Breast epithelium (tissue), 4 donors: ENCODE measurements around the gene ADCY1. TPM values are rescaled to one million over a fixed set of nuclear protein-coding genes. Genes with fewer than 3 reads are reported as not detected.

Experiments
- DNase-seq, 2 donors: peaks; one replicate each; pipeline ENCODE4 v3.0.0-alpha.2; 2019; ENCODE audit warnings: low spot score in 2 of 2
- H3K27ac ChIP-seq, 2 donors: fragments of 200-600 bp; sonication (generic) in 1 of 2; one replicate each; pipeline ENCODE4 v1.5.1; 2016 to 2019; ENCODE audit warnings: mild to moderate bottlenecking in 1 of 2
- H3K27me3 ChIP-seq, 2 donors: fragments of 200-600 bp; sonication (generic) in 1 of 2; one replicate each; pipeline versions ENCODE4 v1.5.1 to v1.6.0; 2017 to 2019; ENCODE audit warnings: control low read depth in 1 of 2, mild to moderate bottlenecking in 1 of 2
- H3K36me3 ChIP-seq: fragments of 200-600 bp; one replicate; pipeline ENCODE4 v1.5.1; 2019
- H3K4me1 ChIP-seq, 2 donors: fragments of 200-600 bp; sonication (generic); one replicate each; pipeline ENCODE4 v1.5.1; 2016 to 2019; ENCODE audit warnings: control low read depth in 1 of 2
- H3K4me3 ChIP-seq, 3 donors: fragments of 200-600 bp; sonication (generic); 1 replicate in 2 of 3; 2 replicates in 1 of 3; pipeline ENCODE4 v1.5.1; 2016 to 2019; ENCODE audit warnings: mild to moderate bottlenecking in 3 of 3, moderate library complexity in 2 of 3
- H3K9me3 ChIP-seq, 2 donors: fragments of 200-600 bp; sonication (generic) in 1 of 2; one replicate each; pipeline ENCODE4 v1.5.1; 2016 to 2019; ENCODE audit warnings: control low read depth in 1 of 2
- POLR2A ChIP-seq: fragments of 450-650 bp; IDR thresholded peaks from one replicate; pipeline ENCODE4 v1.6.1; 2016; ENCODE audit warnings: antibody characterized with exemption, mild to moderate bottlenecking, moderate library complexity
- POLR2AphosphoS5 ChIP-seq, 3 donors: sonication (generic); formaldehyde crosslinking; IDR thresholded peaks; one replicate each; pipeline ENCODE4 v1.6.1; 2017; ENCODE audit warnings: antibody characterized with exemption in 3 of 3
- intact Hi-C: fragments of 100-400 bp; cut with DNase I; formaldehyde crosslinking; loops from one replicate; pipeline ENCODE4 v1.15.1; 2023; ENCODE audit warnings: low total_unique reads
- total RNA-seq, 3 donors: library from RNA; depleted of rRNA; stranded (reverse); fragments of >200 nt; gene quantifications; one replicate each; pipeline ENCODE4 v1.1.0, GENCODE V29; 2016
- TF ChIP-seq, protein P1 (sequence below), 3 donors: fragments of 450-650 bp; IDR thresholded peaks; one replicate each; pipeline ENCODE4 v1.5.1; 2016 to 2017; ENCODE audit warnings: antibody characterized with exemption in 3 of 3, mild to moderate bottlenecking in 3 of 3, moderate library complexity in 3 of 3

Gene ADCY1
- total RNA-seq, 3 donors from 2014 or later: 1.6 to 14.4 (median 2.5) TPM

GRCh38 chr7:45657890-45658715, 83.9 kb downstream of the ADCY1 start:
- DNase-seq: no peak
- Histone ChIP-seq H3K9me3 (no peaks in the 10 kb centered on the region), H3K27ac (no peak overlapping the region), H3K4me3 (no peak overlapping the region), H3K27me3 (no peaks in the 10 kb centered on the region), H3K4me1 (no peaks in the 10 kb centered on the region), H3K36me3 (no peaks in the 10 kb centered on the region)
- TF ChIP-seq, protein P1, sequence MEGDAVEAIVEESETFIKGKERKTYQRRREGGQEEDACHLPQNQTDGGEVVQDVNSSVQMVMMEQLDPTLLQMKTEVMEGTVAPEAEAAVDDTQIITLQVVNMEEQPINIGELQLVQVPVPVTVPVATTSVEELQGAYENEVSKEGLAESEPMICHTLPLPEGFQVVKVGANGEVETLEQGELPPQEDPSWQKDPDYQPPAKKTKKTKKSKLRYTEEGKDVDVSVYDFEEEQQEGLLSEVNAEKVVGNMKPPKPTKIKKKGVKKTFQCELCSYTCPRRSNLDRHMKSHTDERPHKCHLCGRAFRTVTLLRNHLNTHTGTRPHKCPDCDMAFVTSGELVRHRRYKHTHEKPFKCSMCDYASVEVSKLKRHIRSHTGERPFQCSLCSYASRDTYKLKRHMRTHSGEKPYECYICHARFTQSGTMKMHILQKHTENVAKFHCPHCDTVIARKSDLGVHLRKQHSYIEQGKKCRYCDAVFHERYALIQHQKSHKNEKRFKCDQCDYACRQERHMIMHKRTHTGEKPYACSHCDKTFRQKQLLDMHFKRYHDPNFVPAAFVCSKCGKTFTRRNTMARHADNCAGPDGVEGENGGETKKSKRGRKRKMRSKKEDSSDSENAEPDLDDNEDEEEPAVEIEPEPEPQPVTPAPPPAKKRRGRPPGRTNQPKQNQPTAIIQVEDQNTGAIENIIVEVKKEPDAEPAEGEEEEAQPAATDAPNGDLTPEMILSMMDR (IDR thresholded peaks at IDR 0.05): no peak
- no peak for TF ChIP-seq POLR2AphosphoS5 (IDR thresholded peaks at IDR 0.05)
- TF ChIP-seq POLR2A: no peak
- intact Hi-C loops: no loop called here

DNA sequence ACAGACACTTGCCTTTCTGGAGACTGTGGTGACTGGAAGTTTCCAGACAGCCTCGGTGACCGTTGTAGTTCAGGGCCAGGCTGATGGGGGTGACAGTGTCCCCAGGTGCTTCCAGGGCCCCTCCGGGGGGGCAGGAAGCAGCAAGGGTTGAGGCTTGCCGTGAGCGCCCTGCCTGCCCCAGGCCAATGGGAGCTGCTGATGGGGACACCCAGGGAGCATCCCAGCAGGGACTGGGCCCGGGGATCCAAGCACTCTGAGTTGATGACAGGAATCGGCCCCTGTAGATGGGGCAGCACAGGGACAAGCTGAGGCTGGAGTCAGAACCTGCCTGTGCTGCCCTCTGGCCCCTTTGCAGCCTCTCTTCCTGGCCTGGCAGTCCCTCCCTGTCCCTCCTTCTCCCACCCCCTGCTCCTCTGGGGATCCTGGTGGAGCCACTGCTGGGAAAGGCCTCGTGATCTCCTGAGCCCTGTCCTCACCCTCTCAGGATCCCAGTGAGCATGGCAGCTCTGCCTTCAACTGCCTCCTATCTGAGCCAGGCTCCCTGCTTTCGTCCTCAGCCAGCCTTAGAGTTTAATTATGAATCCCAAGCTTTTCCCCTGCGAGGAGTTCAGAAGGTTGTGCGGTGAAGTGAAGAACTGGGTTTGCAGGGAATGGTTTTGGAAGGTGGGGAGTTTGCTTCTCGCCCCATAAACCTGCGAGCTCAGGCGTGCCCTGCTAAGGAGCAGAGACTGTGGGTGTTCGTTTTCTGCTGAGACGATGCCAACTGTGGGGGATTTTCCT, 84.7 kb downstream of the ADCY1 start:
- no peaks in the 10 kb centered on the region for H3K36me3 ChIP-seq
- TF ChIP-seq POLR2A (no peak), POLR2AphosphoS5 (IDR thresholded peaks at IDR 0.05) (no peak)
- TF ChIP-seq, protein P1 (IDR thresholded peaks at IDR 0.05): no peak
- no peak overlapping the region for H3K4me3 ChIP-seq
- intact Hi-C loops: no loop called here
- H3K4me1 ChIP-seq: no peaks in the 10 kb centered on the region
- no peak overlapping the region for H3K27ac ChIP-seq
- H3K9me3 ChIP-seq: no peaks in the 10 kb centered on the region
- no peaks in the 10 kb centered on the region for H3K27me3 ChIP-seq
- DNase-seq: no peak

DNA sequence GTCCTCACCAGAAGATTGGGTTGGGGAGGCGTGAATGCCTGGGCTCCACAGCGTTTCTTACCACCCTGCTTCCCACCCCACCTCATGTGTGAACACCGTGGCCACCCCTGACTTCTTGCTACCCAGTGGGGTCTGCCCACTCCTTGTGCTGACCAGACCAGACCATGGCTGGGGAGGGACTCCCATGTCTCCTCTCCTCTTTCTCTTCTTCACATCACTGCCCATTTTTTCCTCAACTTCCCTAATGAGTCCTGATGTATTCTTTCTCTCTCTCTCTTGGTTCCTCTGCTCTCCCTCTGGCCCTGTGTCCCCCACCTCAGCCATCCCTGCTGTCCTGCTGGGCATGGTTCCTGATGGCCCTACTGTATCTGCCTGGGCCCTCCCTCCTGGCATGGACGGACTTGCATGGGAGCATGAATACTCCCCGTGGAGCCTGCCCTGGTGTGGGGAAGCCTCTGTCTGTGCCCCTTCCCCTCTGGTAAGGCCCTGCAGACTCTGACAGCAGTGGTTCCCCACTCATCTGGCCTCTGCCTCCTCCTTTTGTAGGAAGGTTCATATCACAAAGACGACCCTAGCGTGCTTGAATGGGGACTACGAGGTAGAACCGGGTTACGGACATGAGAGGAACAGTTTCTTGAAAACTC, 85.5 kb downstream of the ADCY1 start:
- DNase-seq: no peak
- Histone ChIP-seq H3K4me1 (no peaks in the 10 kb centered on the region), H3K4me3 (no peak overlapping the region), H3K9me3 (no peaks in the 10 kb centered on the region), H3K27ac (no peak overlapping the region), H3K27me3 (no peaks in the 10 kb centered on the region), H3K36me3 (no peaks in the 10 kb centered on the region)
- TF ChIP-seq, protein P1 (IDR thresholded peaks at IDR 0.05): no peak
- no peak for TF ChIP-seq POLR2A
- TF ChIP-seq POLR2AphosphoS5 (IDR thresholded peaks at IDR 0.05): no peak
- intact Hi-C loops: no loop called here

DNA sequence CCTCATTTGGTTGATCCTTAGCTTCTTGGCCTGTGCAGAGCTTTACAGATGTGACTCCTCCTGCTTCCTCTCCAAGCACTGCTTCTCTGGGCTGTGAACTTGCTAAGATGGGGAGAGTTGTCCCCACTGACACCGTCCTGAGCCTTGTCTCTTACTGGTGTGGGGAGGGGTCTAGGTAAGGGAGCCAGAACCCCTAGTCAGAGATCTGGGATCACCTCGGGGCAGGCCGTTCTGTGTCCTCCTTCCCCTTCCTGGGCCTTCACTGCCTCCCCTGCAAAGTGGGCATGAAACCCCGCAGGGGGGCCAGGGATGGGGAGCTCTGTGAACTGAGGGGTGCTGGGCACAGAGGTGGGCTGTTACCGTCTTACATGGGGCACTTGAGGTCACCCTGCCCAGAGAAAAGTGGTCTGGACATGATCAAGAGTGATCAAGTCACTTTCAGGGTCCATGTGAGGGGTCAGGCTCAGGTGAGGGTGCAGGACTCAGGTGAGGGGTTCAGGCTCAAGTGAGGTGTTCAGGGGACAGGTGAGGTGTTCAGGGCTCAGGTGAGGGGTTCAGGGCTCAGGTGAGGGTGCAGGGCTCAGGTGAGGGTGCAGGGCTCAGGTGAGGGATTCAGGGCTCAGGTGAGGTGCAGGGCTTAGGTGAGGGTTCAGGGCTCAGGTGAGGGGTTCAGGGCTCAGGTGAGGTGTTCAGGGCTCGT, 86.2 kb downstream of the ADCY1 start:
- no peaks in the 10 kb centered on the region for H3K4me1 ChIP-seq
- no peaks in the 10 kb centered on the region for H3K36me3 ChIP-seq
- H3K27ac ChIP-seq: no peak overlapping the region
- intact Hi-C loops: no loop called here
- peak in 1 of 2 donors; percentile 24 for DNase-seq
- TF ChIP-seq, protein P1 (IDR thresholded peaks at IDR 0.05): no peak
- TF ChIP-seq POLR2AphosphoS5 (IDR thresholded peaks at IDR 0.05): no peak
- no peak for TF ChIP-seq POLR2A
- H3K9me3 ChIP-seq: no peaks in the 10 kb centered on the region
- H3K4me3 ChIP-seq: no peak overlapping the region
- no peaks in the 10 kb centered on the region for H3K27me3 ChIP-seq
